OCI-LY7 (cell line): Measurements from ENCODE around the gene GPR25.

ENCODE experiments used
- EZH2phosphoT487 ChIP-seq: fragments of 200-600 bp; sonication (generic); IDR thresholded peaks from 2 replicates; pipeline ENCODE4 v1.6.1; 2018; ENCODE audit warnings: low read depth, borderline replicate concordance, mild to moderate bottlenecking, mixed run types, antibody characterized with exemption, low read length, moderate library complexity, mixed read lengths
- TF ChIP-seq, protein P1 (sequence below): fragments of 200-600 bp; sonication (generic); conservative IDR thresholded peaks from 2 replicates; pipeline ENCODE4 v1.5.1; 2014; ENCODE audit warnings: mild to moderate bottlenecking, antibody characterized with exemption, low read length, moderate library complexity, mixed read lengths

DNA sequence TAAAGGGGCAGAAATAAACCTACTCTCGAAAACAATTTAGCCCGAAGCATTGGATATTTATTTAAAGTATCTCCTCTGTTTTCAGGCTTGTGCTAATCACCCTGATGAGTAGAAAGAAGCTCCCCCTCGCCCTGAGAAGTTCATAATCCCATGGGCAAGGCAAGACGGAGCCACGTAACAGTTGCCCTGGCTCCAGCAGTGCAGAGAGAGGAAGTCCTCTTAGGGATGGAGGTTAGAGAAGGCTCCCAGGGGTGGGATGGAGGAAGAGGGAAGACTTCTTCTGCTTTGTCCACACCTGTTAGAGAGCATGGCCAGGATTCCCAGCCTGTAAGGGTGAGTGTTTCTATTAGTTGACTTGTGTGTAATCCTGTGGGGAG, 3.4 kb upstream of the GPR25 start:
- TF ChIP-seq, protein P1, sequence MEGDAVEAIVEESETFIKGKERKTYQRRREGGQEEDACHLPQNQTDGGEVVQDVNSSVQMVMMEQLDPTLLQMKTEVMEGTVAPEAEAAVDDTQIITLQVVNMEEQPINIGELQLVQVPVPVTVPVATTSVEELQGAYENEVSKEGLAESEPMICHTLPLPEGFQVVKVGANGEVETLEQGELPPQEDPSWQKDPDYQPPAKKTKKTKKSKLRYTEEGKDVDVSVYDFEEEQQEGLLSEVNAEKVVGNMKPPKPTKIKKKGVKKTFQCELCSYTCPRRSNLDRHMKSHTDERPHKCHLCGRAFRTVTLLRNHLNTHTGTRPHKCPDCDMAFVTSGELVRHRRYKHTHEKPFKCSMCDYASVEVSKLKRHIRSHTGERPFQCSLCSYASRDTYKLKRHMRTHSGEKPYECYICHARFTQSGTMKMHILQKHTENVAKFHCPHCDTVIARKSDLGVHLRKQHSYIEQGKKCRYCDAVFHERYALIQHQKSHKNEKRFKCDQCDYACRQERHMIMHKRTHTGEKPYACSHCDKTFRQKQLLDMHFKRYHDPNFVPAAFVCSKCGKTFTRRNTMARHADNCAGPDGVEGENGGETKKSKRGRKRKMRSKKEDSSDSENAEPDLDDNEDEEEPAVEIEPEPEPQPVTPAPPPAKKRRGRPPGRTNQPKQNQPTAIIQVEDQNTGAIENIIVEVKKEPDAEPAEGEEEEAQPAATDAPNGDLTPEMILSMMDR, result no peak
- TF ChIP-seq EZH2phosphoT487, result no peak
